ENCODE measurements around the gene G6PC1. TPM values are rescaled to one million over a fixed set of nuclear protein-coding genes. Genes with fewer than 3 reads are reported as not detected.
A peak's percentile ranks its signal among the peaks of the same experiment; 100 is the strongest.

Gene G6PC1
- total and polyA plus RNA-seq, 2 of the 13 experiments (the other 11 are each of a cell fraction or from before 2014, with no cell fraction given) = 1.7 to 37.9 TPM

DNA sequence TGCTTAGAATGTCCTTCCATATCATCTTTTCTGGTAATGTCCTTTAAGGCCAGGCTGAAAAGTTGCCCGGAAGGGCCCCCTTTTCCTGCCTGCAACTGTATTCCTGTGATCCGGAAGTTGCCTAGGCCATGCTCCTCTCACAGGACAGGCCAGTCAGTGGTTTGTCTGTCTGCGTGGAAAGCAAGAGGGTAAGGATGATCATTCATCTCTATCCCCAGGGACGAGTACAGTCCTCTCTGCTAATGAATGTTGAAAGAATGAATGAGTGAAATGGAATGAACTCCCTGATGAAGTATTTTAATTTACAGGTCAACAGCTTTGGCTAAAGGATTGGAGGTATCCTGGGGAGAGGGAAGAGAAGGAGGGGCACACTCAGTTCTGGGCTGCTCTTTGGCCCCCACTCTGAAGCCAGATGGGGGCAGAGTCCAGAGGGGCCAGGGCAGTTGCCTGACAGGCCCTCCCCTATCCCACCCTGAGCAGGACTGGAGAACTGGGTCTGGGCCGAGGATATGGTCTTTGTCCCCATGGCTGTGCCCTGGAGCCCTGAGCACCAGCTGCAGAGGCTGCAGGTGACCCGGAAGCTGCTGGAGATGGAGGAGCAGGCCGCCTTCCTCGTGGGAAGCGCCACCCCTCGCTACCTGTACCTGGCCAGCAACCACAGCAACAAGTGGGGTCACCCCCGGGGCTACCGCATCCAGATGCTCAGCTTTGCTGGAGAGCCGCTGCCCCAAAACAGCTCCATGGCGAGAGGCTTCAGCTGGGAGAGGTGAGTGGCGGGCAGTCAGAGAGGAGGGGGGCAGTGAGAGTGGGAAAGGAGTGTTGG lies 46.4 kb upstream of the G6PC1 start (continued):
- TF ChIP-seq, protein P1, sequence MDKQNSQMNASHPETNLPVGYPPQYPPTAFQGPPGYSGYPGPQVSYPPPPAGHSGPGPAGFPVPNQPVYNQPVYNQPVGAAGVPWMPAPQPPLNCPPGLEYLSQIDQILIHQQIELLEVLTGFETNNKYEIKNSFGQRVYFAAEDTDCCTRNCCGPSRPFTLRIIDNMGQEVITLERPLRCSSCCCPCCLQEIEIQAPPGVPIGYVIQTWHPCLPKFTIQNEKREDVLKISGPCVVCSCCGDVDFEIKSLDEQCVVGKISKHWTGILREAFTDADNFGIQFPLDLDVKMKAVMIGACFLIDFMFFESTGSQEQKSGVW (CRISPR knock-in tag; IDR thresholded peaks at IDR 0.05; ENCODE audit: borderline replicate concordance) = no peak
- TF ChIP-seq ZNF879 (CRISPR knock-in tag; IDR thresholded peaks at IDR 0.05) (no peak), NR1H2 (CRISPR knock-in tag; IDR thresholded peaks at IDR 0.05; ENCODE audit: borderline replicate concordance, low read depth) (no peak), GFI1 (CRISPR knock-in tag; IDR thresholded peaks at IDR 0.05; ENCODE audit: borderline replicate concordance) (peak; percentile 65; the same call in 1 of the 2 replicates), ZNF451 (CRISPR knock-in tag; IDR thresholded peaks at IDR 0.05) (0 out of 2 replicates have a peak, but pooled peaks have one; percentile 13), ERF (CRISPR knock-in tag; IDR thresholded peaks at IDR 0.05) (peak; percentile 52), ZBTB37 (CRISPR knock-in tag; IDR thresholded peaks at IDR 0.05) (peak; percentile 79), ZNF672 (CRISPR knock-in tag; IDR thresholded peaks at IDR 0.05) (no peak), ZNF562 (CRISPR knock-in tag; IDR thresholded peaks at IDR 0.05; ENCODE audit: borderline replicate concordance) (no peak), ZBTB10 (CRISPR knock-in tag; IDR thresholded peaks at IDR 0.05; ENCODE audit: borderline replicate concordance) (0 out of 2 replicates have a peak, but pooled peaks have one; percentile 53), ZFP82 (CRISPR knock-in tag; IDR thresholded peaks at IDR 0.05; ENCODE audit: borderline replicate concordance) (peak; percentile 87; the same call in 1 of the 2 replicates), ZNF296 (CRISPR knock-in tag; conservative IDR thresholded peaks at IDR 0.05) (no peak), NR2F1 (CRISPR knock-in tag; IDR thresholded peaks at IDR 0.05) (peak in 1 of 2 experiments; percentile 33; a peak in 1 of 4 replicates)
- TF ChIP-seq, protein P2, sequence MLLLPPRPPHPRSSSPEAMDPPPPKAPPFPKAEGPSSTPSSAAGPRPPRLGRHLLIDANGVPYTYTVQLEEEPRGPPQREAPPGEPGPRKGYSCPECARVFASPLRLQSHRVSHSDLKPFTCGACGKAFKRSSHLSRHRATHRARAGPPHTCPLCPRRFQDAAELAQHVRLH (CRISPR knock-in tag; IDR thresholded peaks at IDR 0.05; ENCODE audit: borderline replicate concordance, low read depth) = no peak
- TF ChIP-seq, protein P3, sequence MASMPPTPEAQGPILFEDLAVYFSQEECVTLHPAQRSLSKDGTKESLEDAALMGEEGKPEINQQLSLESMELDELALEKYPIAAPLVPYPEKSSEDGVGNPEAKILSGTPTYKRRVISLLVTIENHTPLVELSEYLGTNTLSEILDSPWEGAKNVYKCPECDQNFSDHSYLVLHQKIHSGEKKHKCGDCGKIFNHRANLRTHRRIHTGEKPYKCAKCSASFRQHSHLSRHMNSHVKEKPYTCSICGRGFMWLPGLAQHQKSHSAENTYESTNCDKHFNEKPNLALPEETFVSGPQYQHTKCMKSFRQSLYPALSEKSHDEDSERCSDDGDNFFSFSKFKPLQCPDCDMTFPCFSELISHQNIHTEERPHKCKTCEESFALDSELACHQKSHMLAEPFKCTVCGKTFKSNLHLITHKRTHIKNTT (CRISPR knock-in tag; IDR thresholded peaks at IDR 0.05) = no peak
- TF ChIP-seq, protein P4, sequence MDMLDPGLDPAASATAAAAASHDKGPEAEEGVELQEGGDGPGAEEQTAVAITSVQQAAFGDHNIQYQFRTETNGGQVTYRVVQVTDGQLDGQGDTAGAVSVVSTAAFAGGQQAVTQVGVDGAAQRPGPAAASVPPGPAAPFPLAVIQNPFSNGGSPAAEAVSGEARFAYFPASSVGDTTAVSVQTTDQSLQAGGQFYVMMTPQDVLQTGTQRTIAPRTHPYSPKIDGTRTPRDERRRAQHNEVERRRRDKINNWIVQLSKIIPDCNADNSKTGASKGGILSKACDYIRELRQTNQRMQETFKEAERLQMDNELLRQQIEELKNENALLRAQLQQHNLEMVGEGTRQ (IDR thresholded peaks at IDR 0.05; ENCODE audit: low read depth, low read length) = no peak
- TF ChIP-seq, protein P4 (CRISPR knock-in tag; IDR thresholded peaks at IDR 0.05; ENCODE audit: borderline replicate concordance) = peak; percentile 48; the same call in 1 of the 2 replicates

Data from HepG2 (cell line).